NCI-H2171 (cell line): ENCODE data around the gene ACTR1A.
"Not testable (repeated sequence)": the region's sequence is repeated elsewhere in the genome, so short reads cannot be mapped to it uniquely, and the experiment has no call there.

ENCODE experiments used
- DNase-seq: peaks from one replicate; lab custom pipeline; 2025; lab: John Stamatoyannopoulos, UW

The ACTR1A gene

GRCh38 chr10:102502337-102503151 lies at the start of gene ACTR1A:
ACTR1A (minus strand) TSS chr10:102502712; CDS start chr10:102502647, 65 bp downstream.
- peak; percentile 88 for DNase-seq

GRCh38 chr10:102550636-102551210 lies 48.2 kb upstream of the ACTR1A start:
- DNase-seq: no peak

- DNase-seq: no peak
Measured at GRCh38 chr10:102549549-102549948, 47.0 kb upstream of the ACTR1A start.

GRCh38 chr10:102546606-102547320 lies 44.3 kb upstream of the ACTR1A start:
- no peak for DNase-seq

- no peak for DNase-seq
Measured at GRCh38 chr10:102545997-102546396, 43.5 kb upstream of the ACTR1A start.

GRCh38 chr10:102545265-102545871 lies 42.9 kb upstream of the ACTR1A start:
- DNase-seq: no peak

GRCh38 chr10:102542800-102543418 lies 40.4 kb upstream of the ACTR1A start:
- DNase-seq: no peak

GRCh38 chr10:102540023-102540422 lies 37.5 kb upstream of the ACTR1A start:
- DNase-seq: no peak

GRCh38 chr10:102538811-102539210 lies 36.3 kb upstream of the ACTR1A start:
- no peak for DNase-seq

- DNase-seq: no peak
Measured at GRCh38 chr10:102537948-102538347, 35.4 kb upstream of the ACTR1A start.

- no peak for DNase-seq
Measured at GRCh38 chr10:102537367-102537766, 34.9 kb upstream of the ACTR1A start.

GRCh38 chr10:102535481-102536147 lies 33.1 kb upstream of the ACTR1A start:
- no peak for DNase-seq

GRCh38 chr10:102534966-102535365 lies 32.5 kb upstream of the ACTR1A start:
- DNase-seq: not testable (repeated sequence)

GRCh38 chr10:102534333-102534732 lies 31.8 kb upstream of the ACTR1A start:
- DNase-seq: no peak

- DNase-seq: no peak
Measured at GRCh38 chr10:102527546-102527945, 25.0 kb upstream of the ACTR1A start.

- no peak for DNase-seq
Measured at GRCh38 chr10:102524746-102525145, 22.2 kb upstream of the ACTR1A start.

GRCh38 chr10:102523250-102524029 lies 20.9 kb upstream of the ACTR1A start:
- no peak for DNase-seq

- DNase-seq: no peak
Measured at GRCh38 chr10:102522874-102523249, 20.4 kb upstream of the ACTR1A start.

GRCh38 chr10:102519246-102519825 lies 16.8 kb upstream of the ACTR1A start:
- DNase-seq: no peak

GRCh38 chr10:102517553-102517952 lies 15.0 kb upstream of the ACTR1A start:
- DNase-seq: no peak
